OCI-LY7 (cell line): Measurements from ENCODE around the gene FAM180B.

ENCODE experiments used
- EZH2phosphoT487 ChIP-seq: fragments of 200-600 bp; sonication (generic); IDR thresholded peaks from 2 replicates; pipeline ENCODE4 v1.6.1; 2018; ENCODE audit warnings: low read depth, borderline replicate concordance, mild to moderate bottlenecking, mixed run types, antibody characterized with exemption, low read length, moderate library complexity, mixed read lengths
- TF ChIP-seq, protein P1 (sequence below): fragments of 200-600 bp; sonication (generic); conservative IDR thresholded peaks from 2 replicates; pipeline ENCODE4 v1.5.1; 2014; ENCODE audit warnings: mild to moderate bottlenecking, antibody characterized with exemption, low read length, moderate library complexity, mixed read lengths

DNA sequence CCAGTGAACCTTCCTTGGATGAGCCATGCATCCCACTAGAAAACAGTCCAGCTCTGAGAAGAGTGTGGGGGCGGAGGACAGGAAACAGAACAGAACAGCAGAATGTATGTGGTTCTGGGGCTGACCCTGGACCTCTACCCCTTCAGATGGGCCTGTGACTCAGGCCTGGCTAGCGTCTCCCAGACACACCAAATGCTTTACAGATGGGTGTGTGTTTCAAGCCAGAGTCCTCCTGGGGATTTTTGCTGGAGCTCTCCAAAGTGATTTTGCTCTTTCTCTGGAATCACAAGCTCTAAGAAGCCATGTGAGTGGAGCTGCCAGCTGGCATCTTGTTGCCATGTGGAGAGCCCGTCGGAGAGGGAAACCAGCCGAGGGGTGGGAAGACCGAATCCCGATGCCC is 20.9 kb downstream of the FAM180B start:
- TF ChIP-seq, protein P1, sequence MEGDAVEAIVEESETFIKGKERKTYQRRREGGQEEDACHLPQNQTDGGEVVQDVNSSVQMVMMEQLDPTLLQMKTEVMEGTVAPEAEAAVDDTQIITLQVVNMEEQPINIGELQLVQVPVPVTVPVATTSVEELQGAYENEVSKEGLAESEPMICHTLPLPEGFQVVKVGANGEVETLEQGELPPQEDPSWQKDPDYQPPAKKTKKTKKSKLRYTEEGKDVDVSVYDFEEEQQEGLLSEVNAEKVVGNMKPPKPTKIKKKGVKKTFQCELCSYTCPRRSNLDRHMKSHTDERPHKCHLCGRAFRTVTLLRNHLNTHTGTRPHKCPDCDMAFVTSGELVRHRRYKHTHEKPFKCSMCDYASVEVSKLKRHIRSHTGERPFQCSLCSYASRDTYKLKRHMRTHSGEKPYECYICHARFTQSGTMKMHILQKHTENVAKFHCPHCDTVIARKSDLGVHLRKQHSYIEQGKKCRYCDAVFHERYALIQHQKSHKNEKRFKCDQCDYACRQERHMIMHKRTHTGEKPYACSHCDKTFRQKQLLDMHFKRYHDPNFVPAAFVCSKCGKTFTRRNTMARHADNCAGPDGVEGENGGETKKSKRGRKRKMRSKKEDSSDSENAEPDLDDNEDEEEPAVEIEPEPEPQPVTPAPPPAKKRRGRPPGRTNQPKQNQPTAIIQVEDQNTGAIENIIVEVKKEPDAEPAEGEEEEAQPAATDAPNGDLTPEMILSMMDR = no peak
- no peak for TF ChIP-seq EZH2phosphoT487
